Thyroid gland (tissue), 4 donors: ENCODE results near the gene PCAT6. TPM values are rescaled to one million over a fixed set of nuclear protein-coding genes. Genes with fewer than 3 reads are reported as not detected.

Source experiments
- DNase-seq, 2 donors: peaks; one replicate each; pipeline ENCODE4 v3.0.0-alpha.2; 2019
- H3K27ac ChIP-seq, 3 donors: fragments of 200-600 bp; sonication (generic); 1 replicate in 2 of 3; 2 replicates in 1 of 3; pipeline ENCODE4 v1.5.1; 2016 to 2019; ENCODE audit warnings: mild to moderate bottlenecking in 1 of 3, moderate library complexity in 1 of 3
- H3K27me3 ChIP-seq: fragments of 200-600 bp; sonication (generic); one replicate; pipeline ENCODE4 v1.5.1; 2019
- H3K36me3 ChIP-seq, 2 donors: fragments of 200-600 bp; sonication (generic); one replicate each; pipeline ENCODE4 v1.5.1; 2016 to 2019
- H3K4me1 ChIP-seq, 2 donors: fragments of 200-600 bp; sonication (generic); one replicate each; pipeline ENCODE4 v1.5.1; 2017 to 2019
- H3K4me3 ChIP-seq, 3 donors: fragments of 200-600 bp; sonication (generic); replicated peaks in 1 of 3; 1 replicate in 2 of 3; 2 replicates in 1 of 3; pipeline ENCODE4 v1.5.1; 2016; ENCODE audit warnings: mild to moderate bottlenecking in 1 of 3
- H3K9me3 ChIP-seq: fragments of 200-600 bp; sonication (generic); one replicate; pipeline ENCODE4 v1.5.1; 2017
- CTCF ChIP-seq, 6 experiments: fragments of 200-600 bp in 3 of 6; fragments of 450-650 bp in 3 of 6; sonication (generic) in 3 of 6; IDR thresholded peaks; one replicate each; pipeline ENCODE4 v1.5.1; 2016 to 2019; ENCODE audit warnings: antibody characterized with exemption in 6 of 6, mild to moderate bottlenecking in 2 of 6, inconsistent platforms in 1 of 6, moderate library complexity in 1 of 6
- POLR2A ChIP-seq, 2 donors: fragments of 450-650 bp; IDR thresholded peaks; one replicate each; pipeline ENCODE4 v1.6.1; 2017; ENCODE audit warnings: antibody characterized with exemption in 2 of 2, mild to moderate bottlenecking in 2 of 2, moderate library complexity in 1 of 2
- WGBS, 2 donors: methylation state at CpG; one replicate each; pipeline ENCODE4 v1.1.5; 2017; 5-methylcytosine and 5-hydroxymethylcytosine counted together
- intact Hi-C: fragments of 100-400 bp; cut with DNase I; formaldehyde crosslinking; loops from one replicate; pipeline ENCODE4 v1.15.1; 2023
- total RNA-seq, 4 donors: library from RNA; depleted of rRNA; stranded (reverse); fragments of >200 nt; gene quantifications; one replicate each; pipeline ENCODE4 v1.2.3, GENCODE V29; 2016

The PCAT6 gene
- total RNA-seq, 4 donors from 2014 or later, result not detected

DNA sequence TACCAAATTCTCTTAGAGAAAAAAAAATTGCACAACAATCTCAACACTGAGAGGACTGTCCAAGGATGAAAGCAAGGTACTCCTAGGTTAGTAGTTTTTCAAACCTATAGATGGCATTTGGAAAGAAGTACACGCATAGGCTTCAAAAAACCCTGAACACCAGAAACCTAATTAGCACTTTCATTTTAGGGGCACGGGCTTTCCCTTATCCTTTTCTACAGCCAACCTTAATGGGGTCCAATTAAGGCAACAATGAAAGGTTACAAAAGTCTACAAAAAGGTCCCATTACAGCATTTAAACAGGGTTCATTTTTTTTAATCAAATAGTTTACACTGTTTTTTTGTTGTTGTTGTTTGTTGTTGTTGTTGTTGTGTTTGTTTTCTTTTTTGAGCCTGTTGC lies 8.7 kb upstream of the PCAT6 start:
- TF ChIP-seq POLR2A (IDR thresholded peaks at IDR 0.05) (no peak), CTCF (IDR thresholded peaks at IDR 0.05) (no peak)
- Histone ChIP-seq H3K4me3 (no peak overlapping the region), H3K9me3 (no peaks in the 10 kb centered on the region), H3K36me3 (no peaks in the 10 kb centered on the region), H3K27me3 (no peaks in the 10 kb centered on the region), H3K27ac (no peak overlapping the region), H3K4me1 (peaks cover 17 to 25% of the 10 kb centered on the region in 2 donors)
- intact Hi-C loops, result no loop called here
- WGBS, 2 donors, result 73 to 74% methylated on average over 2 of the region's 2 CpGs
- DNase-seq, result no peak

DNA sequence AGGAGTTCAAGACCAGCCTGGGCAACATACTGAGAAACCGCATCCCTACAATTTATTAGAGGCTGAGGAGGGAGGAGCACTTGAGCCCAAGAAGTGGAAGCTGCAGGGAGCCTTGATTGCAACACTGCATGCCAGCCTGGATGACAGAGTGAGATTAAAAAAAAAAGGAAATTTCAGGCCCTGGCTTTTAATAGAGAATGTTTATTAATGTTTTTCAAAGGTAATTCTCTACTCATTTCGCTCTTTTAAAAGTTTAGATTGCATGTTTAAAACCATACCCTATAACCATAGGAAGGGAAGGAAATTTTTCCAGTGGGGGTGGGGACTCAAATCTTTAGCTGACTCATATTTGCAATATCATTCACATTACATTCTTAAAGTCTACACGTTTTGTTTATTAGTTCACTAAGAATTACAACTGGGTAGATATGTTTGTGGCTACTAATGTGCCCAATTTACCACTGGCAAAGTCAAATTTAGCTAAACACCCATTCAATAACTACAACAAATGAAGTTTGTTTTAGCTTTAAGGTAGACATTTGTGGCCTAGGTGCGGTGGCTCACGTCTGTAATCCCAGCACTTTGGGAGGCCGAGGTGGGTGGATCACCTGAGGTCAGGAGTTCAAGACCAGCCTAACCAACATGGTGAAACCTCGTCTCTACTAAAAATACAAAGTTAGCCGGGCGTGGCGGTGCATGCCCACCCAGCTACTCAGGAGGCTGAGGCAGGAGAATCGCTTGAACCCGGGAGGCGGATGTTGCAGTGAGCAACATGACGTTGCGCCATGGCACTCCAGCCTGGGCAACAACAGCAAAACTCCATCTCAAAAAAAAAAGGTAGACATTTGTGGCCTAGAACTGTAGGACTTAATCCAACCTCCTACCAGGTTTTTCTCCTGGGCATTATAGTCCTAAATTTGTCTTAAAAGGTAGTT lies 7.5 kb upstream of the PCAT6 start:
- Histone ChIP-seq H3K9me3 (no peaks in the 10 kb centered on the region), H3K27ac (no peak overlapping the region), H3K27me3 (no peaks in the 10 kb centered on the region), H3K4me1 (peaks cover 17 to 25% of the 10 kb centered on the region in 2 donors), H3K36me3 (no peaks in the 10 kb centered on the region), H3K4me3 (no peak overlapping the region)
- no peak for DNase-seq
- no peak for TF ChIP-seq POLR2A (IDR thresholded peaks at IDR 0.05)
- no peak for TF ChIP-seq CTCF (IDR thresholded peaks at IDR 0.05)
- intact Hi-C loops, result no loop called here
- WGBS, 2 donors, result 86 to 93% methylated on average over 15 of the region's 15 CpGs

DNA sequence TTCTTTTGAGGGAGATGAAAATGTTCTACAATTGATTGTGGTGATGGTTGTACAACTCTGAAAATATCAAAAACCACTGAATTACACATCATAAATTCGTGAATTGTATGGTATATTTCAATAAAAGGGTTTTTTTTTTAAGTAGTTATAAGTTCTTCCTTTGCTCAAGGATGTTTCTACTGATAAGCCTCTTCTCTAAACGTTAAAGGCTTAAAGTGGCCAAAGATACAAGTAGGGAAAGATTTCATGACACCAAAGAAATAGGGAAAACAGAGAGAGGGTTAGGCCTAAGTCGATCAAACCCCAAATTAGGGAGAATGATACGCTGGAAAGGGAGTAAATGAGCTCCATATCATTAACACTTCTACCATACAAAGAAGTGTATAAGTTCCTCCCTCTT lies 6.6 kb upstream of the PCAT6 start:
- no peak overlapping the region for H3K27ac ChIP-seq
- intact Hi-C loops, result no loop called here
- H3K27me3 ChIP-seq, result no peaks in the 10 kb centered on the region
- 73 to 74% methylated on average over 4 of the region's 4 CpGs for WGBS, 2 donors
- peaks cover 17 to 25% of the 10 kb centered on the region in 2 donors for H3K4me1 ChIP-seq
- TF ChIP-seq CTCF (IDR thresholded peaks at IDR 0.05) (no peak), POLR2A (IDR thresholded peaks at IDR 0.05) (no peak)
- H3K36me3 ChIP-seq, result no peaks in the 10 kb centered on the region
- H3K4me3 ChIP-seq, result no peak overlapping the region
- H3K9me3 ChIP-seq, result no peaks in the 10 kb centered on the region
- DNase-seq, result no peak

GRCh38 chr1:202805886-202806844 lies 4.6 kb upstream of the PCAT6 start:
- no peak for DNase-seq
- no peaks in the 10 kb centered on the region for H3K9me3 ChIP-seq
- intact Hi-C loops, result no loop called here
- H3K36me3 ChIP-seq, result no peaks in the 10 kb centered on the region
- H3K4me1 ChIP-seq, result peaks cover 17 to 25% of the 10 kb centered on the region in 2 donors
- no peak for TF ChIP-seq CTCF (IDR thresholded peaks at IDR 0.05)
- TF ChIP-seq POLR2A (IDR thresholded peaks at IDR 0.05), result no peak
- peak overlapping the region; percentile 72 to 99 (median 89) for H3K4me3 ChIP-seq
- H3K27ac ChIP-seq, result peak overlapping the region; percentile 50 to 85 (median 84)
- H3K27me3 ChIP-seq, result no peaks in the 10 kb centered on the region
- WGBS, 2 donors, result 37 to 38% methylated on average over 7 of the region's 7 CpGs
